ENCODE results near the gene BOD1. TPM values are rescaled to one million over a fixed set of nuclear protein-coding genes. Genes with fewer than 3 reads are reported as not detected.

The BOD1 gene
- total RNA-seq, 4 donors from 2014 or later: 47.6 to 78.8 (median 62.5) TPM

- no peak for TF ChIP-seq CTCF (IDR thresholded peaks at IDR 0.05; ENCODE audit: low read depth)
These were observed 2.9 kb downstream of the BOD1 start for GRCh38 chr5:173613433-173614159.

- TF ChIP-seq CTCF (IDR thresholded peaks at IDR 0.05; ENCODE audit: low read depth): no peak
These were observed 3.5 kb downstream of the BOD1 start for GRCh38 chr5:173612948-173613347.

GRCh38 chr5:173611706-173612105 is 4.7 kb downstream of the BOD1 start:
- no peak for TF ChIP-seq CTCF (IDR thresholded peaks at IDR 0.05; ENCODE audit: low read depth)

GRCh38 chr5:173604141-173604540 is 12.3 kb downstream of the BOD1 start:
- TF ChIP-seq CTCF (IDR thresholded peaks at IDR 0.05; ENCODE audit: low read depth): no peak

GRCh38 chr5:173602423-173602822 is 14.0 kb downstream of the BOD1 start:
- no peak for TF ChIP-seq CTCF (IDR thresholded peaks at IDR 0.05; ENCODE audit: low read depth)

GRCh38 chr5:173598686-173599085 is 17.8 kb downstream of the BOD1 start:
- TF ChIP-seq CTCF (IDR thresholded peaks at IDR 0.05; ENCODE audit: low read depth): no peak

GRCh38 chr5:173597304-173597703 is 19.1 kb downstream of the BOD1 start:
- TF ChIP-seq CTCF (IDR thresholded peaks at IDR 0.05; ENCODE audit: low read depth): no peak
